ENCODE measurements around the gene PRR12. TPM values are rescaled to one million over a fixed set of nuclear protein-coding genes. Genes with fewer than 3 reads are reported as not detected.
A peak's percentile ranks its signal among the peaks of the same experiment; 100 is the strongest.

PRR12 gene
- polyA plus RNA-seq, 3 donors, result 0.04 to 3.3 (median 0.11) TPM

GRCh38 chr19:49589502-49589905, 1.5 kb upstream of the PRR12 start:
- no peaks in the 10 kb centered on the region for H3K9me3 Mint-ChIP-seq
- peaks cover 6 to 7% of the 10 kb centered on the region in 2 donors for H3K36me3 Mint-ChIP-seq
- WGBS (ENCODE audit: insufficient coverage), result no CpG with 5 or more reads among the region's 5 CpGs
- H3K36me3 ChIP-seq (replicated peaks in 1 of 2; ENCODE audit: control insufficient read depth in 1 of 2, insufficient read depth in 2 of 2, low read length in 2 of 2), result peaks cover 5 to 7% of the 10 kb centered on the region in 2 donors
- no peak overlapping the region for H3K9ac ChIP-seq (ENCODE audit: insufficient read depth, low read length, poor library complexity, severe bottlenecking)
- H3K4me1 ChIP-seq (ENCODE audit: control insufficient read depth in 1 of 2, insufficient read depth in 2 of 2, low read length in 2 of 2), result peaks cover 28 to 37% of the 10 kb centered on the region in 2 donors
- H3K79me2 ChIP-seq (ENCODE audit: insufficient read depth, low read length), result peaks cover 30% of the 10 kb centered on the region
- H3K27ac ChIP-seq (ENCODE audit: low read depth in 1 of 2, low read length in 2 of 2), result no peak overlapping the region
- peaks cover 26% of the 10 kb centered on the region for H4K20me1 ChIP-seq (ENCODE audit: insufficient read depth, low read length)
- no peak for TF ChIP-seq CTCF (IDR thresholded peaks at IDR 0.05)
- no peaks in the 10 kb centered on the region for H3K27me3 ChIP-seq (ENCODE audit: control insufficient read depth in 2 of 2, insufficient read depth in 2 of 2, low read length in 2 of 2)
- no peak overlapping the region for H3K4me2 ChIP-seq (replicated peaks; ENCODE audit: extremely low read depth, low read length, poor library complexity, severe bottlenecking)
- no peak overlapping the region for H3K4me3 ChIP-seq (replicated peaks in 1 of 3; ENCODE audit: low read depth in 2 of 3, low read length in 3 of 3)
- H3K27me3 Mint-ChIP-seq (ENCODE audit: low read depth in 3 of 3), result peaks cover 3 to 10% (median 5%) of the 10 kb centered on the region in 3 donors
- no peak overlapping the region for H3K27ac Mint-ChIP-seq
- H2AFZ ChIP-seq (ENCODE audit: insufficient read depth, low read depth, low read length, poor library complexity, severe bottlenecking), result no peak overlapping the region
- no peak for DNase-seq
- H3K9me3 ChIP-seq (replicated peaks in 1 of 2; ENCODE audit: control insufficient read depth in 1 of 2, insufficient read depth in 1 of 2, low read length in 2 of 2), result no peaks in the 10 kb centered on the region
- peaks cover 30% of the 10 kb centered on the region for H3K4me1 Mint-ChIP-seq
- no peak overlapping the region for H3K4me3 Mint-ChIP-seq
- intact Hi-C loops (cut with micrococcal nuclease), result no loop called here

GRCh38 chr19:49590071-49590970, 661 bp upstream of the PRR12 start:
- H3K36me3 ChIP-seq (replicated peaks in 1 of 2; ENCODE audit: control insufficient read depth in 1 of 2, insufficient read depth in 2 of 2, low read length in 2 of 2), result peaks cover 8 to 12% of the 10 kb centered on the region in 2 donors
- H3K9me3 ChIP-seq (replicated peaks in 1 of 2; ENCODE audit: control insufficient read depth in 1 of 2, insufficient read depth in 1 of 2, low read length in 2 of 2), result no peaks in the 10 kb centered on the region
- DNase-seq, result peak; percentile 85 to 91 (median 88)
- H4K20me1 ChIP-seq (ENCODE audit: insufficient read depth, low read length), result peaks cover 33% of the 10 kb centered on the region
- Mint-ChIP-seq H3K4me3 (peak overlapping the region; percentile 86 to 92), H3K9me3 (no peaks in the 10 kb centered on the region), H3K4me1 (peaks cover 30% of the 10 kb centered on the region), H3K27me3 (ENCODE audit: low read depth in 3 of 3) (peaks cover 3 to 10% (median 5%) of the 10 kb centered on the region in 3 donors), H3K27ac (peak overlapping the region; percentile 88 to 94 (median 92)), H3K36me3 (peaks cover 8 to 13% of the 10 kb centered on the region in 2 donors)
- H3K27me3 ChIP-seq (ENCODE audit: control insufficient read depth in 2 of 2, insufficient read depth in 2 of 2, low read length in 2 of 2), result no peaks in the 10 kb centered on the region
- H3K4me3 ChIP-seq (replicated peaks in 1 of 3; ENCODE audit: low read depth in 2 of 3, low read length in 3 of 3), result peak overlapping the region; percentile 64 to 98 (median 95)
- intact Hi-C loops (cut with micrococcal nuclease), result loop anchor here (5.0 kb wide), 2 partner anchors 52 to 87 kb away; partner anchors contain the start of genes PRMT1 (in 2 of the 2), RRAS (in 1 of the 2) and SCAF1 (in 1 of the 2)
- peak overlapping the region; percentile 92 for H2AFZ ChIP-seq (ENCODE audit: insufficient read depth, low read depth, low read length, poor library complexity, severe bottlenecking)
- peaks cover 37% of the 10 kb centered on the region for H3K79me2 ChIP-seq (ENCODE audit: insufficient read depth, low read length)
- H3K4me1 ChIP-seq (ENCODE audit: control insufficient read depth in 1 of 2, insufficient read depth in 2 of 2, low read length in 2 of 2), result peaks cover 28 to 37% of the 10 kb centered on the region in 2 donors
- peak overlapping the region; percentile 93 to 94 for H3K27ac ChIP-seq (ENCODE audit: low read depth in 1 of 2, low read length in 2 of 2)
- H3K9ac ChIP-seq (ENCODE audit: insufficient read depth, low read length, poor library complexity, severe bottlenecking), result peak overlapping the region; percentile 89
- WGBS (ENCODE audit: insufficient coverage), result under 1% methylated on average over 47 of the region's 58 CpGs
- no peak for TF ChIP-seq CTCF (IDR thresholded peaks at IDR 0.05)
- H3K4me2 ChIP-seq (replicated peaks; ENCODE audit: extremely low read depth, low read length, poor library complexity, severe bottlenecking), result peak overlapping the region; percentile 100
